AG09319 (cell line): ENCODE results near the gene CUEDC1.
"Not testable (repeated sequence)": the region's sequence is repeated elsewhere in the genome, so short reads cannot be mapped to it uniquely, and the experiment has no call there.

Experiments used
- DNase-seq: peaks from one replicate; pipeline ENCODE4 v3.0.0-alpha.2; 2010; ENCODE audit warnings: low read depth; ENCODE audit errors: extremely low read depth
- CTCF ChIP-seq: IDR thresholded peaks from 2 replicates; pipeline ENCODE4 v1.5.1; 2011; ENCODE audit warnings: low read depth, mild to moderate bottlenecking, inconsistent platforms, low read length, moderate library complexity

CUEDC1 gene

GRCh38 chr17:57984261-57984890 lies 29.2 kb upstream of the CUEDC1 start:
- DNase-seq = no peak
- TF ChIP-seq CTCF = no peak

GRCh38 chr17:57983446-57983845 lies 28.2 kb upstream of the CUEDC1 start:
- no peak for DNase-seq

GRCh38 chr17:57982452-57983170 lies 27.4 kb upstream of the CUEDC1 start:
- TF ChIP-seq CTCF = no peak
- DNase-seq = no peak

More at GRCh38 chr17:57983446-57983845, 28.2 kb upstream of the CUEDC1 start:
- no peak for TF ChIP-seq CTCF

GRCh38 chr17:57980522-57980921 lies 25.3 kb upstream of the CUEDC1 start:
- DNase-seq = no peak
- TF ChIP-seq CTCF = no peak

GRCh38 chr17:57979076-57979475 lies 23.9 kb upstream of the CUEDC1 start:
- no peak for TF ChIP-seq CTCF
- no peak for DNase-seq

- no peak for TF ChIP-seq CTCF
- no peak for DNase-seq
Observed at GRCh38 chr17:57976594-57976993, 21.4 kb upstream of the CUEDC1 start.

- DNase-seq = no peak
- TF ChIP-seq CTCF = no peak
Observed at GRCh38 chr17:57975044-57975443, 19.8 kb upstream of the CUEDC1 start.

- not testable (repeated sequence) for DNase-seq
Observed at GRCh38 chr17:57974053-57974824, 19.0 kb upstream of the CUEDC1 start.
